IPS-15b (cell line): ENCODE measurements around the gene DUS3L.

Experiments
- H3K27me3 ChIP-seq: one replicate; pipeline ENCODE4 v1.6.1; 2013; ENCODE audit warnings: low read length; ENCODE audit not compliant: control insufficient read depth, insufficient read depth
- H3K36me3 ChIP-seq: one replicate; pipeline ENCODE4 v1.6.1; 2013; ENCODE audit warnings: low read length; ENCODE audit not compliant: control insufficient read depth, insufficient read depth
- H3K4me1 ChIP-seq: one replicate; pipeline ENCODE4 v1.6.1; 2013; ENCODE audit warnings: mild to moderate bottlenecking, low read length; ENCODE audit not compliant: control insufficient read depth, insufficient read depth
- H3K4me3 ChIP-seq: one replicate; pipeline ENCODE4 v1.5.1; 2013; ENCODE audit warnings: low read depth, low read length
- H3K9ac ChIP-seq: one replicate; pipeline ENCODE4 v1.6.1; 2013; ENCODE audit warnings: low read depth, mild to moderate bottlenecking, low read length
- H3K9me3 ChIP-seq: one replicate; pipeline ENCODE4 v1.6.1; 2013; ENCODE audit warnings: mild to moderate bottlenecking, low read length; ENCODE audit not compliant: control insufficient read depth, insufficient read depth

DUS3L gene

DNA sequence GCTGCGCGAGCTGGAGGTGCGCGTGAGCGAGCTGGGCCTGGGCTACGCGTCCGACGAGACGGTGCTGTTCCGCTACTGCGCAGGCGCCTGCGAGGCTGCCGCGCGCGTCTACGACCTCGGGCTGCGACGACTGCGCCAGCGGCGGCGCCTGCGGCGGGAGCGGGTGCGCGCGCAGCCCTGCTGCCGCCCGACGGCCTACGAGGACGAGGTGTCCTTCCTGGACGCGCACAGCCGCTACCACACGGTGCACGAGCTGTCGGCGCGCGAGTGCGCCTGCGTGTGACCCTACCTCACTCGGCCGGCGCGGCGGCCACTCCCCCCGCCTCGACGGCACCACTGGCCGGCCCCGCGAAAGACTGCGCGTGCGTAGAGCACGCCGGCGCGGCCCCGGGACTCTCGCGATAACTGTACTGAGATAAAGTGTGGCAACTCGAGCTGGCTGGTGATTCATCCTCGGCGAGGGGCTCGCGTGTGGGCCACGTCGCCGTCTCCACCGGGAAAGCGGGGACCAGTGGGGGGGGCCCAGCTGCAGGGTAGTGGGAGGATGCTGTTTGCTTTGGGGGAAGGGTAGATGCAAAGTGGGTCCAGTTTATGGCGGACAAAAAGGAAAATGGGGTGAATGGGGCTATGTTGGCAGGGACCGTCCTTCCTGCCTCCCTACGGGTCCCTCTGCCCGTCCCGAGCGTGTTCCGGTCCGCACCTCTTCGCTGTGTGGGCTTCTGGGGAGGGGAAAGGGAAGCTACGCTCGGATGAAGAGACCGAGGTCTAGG is 37.1 kb upstream of the DUS3L start:
- H3K9ac ChIP-seq: peak overlapping the region; percentile 82
- H3K27me3 ChIP-seq: no peaks in the 10 kb centered on the region
- H3K4me1 ChIP-seq: peaks cover 3% of the 10 kb centered on the region
- H3K4me3 ChIP-seq: peak overlapping the region; percentile 86
- no peaks in the 10 kb centered on the region for H3K36me3 ChIP-seq
- H3K9me3 ChIP-seq: no peaks in the 10 kb centered on the region

DNA sequence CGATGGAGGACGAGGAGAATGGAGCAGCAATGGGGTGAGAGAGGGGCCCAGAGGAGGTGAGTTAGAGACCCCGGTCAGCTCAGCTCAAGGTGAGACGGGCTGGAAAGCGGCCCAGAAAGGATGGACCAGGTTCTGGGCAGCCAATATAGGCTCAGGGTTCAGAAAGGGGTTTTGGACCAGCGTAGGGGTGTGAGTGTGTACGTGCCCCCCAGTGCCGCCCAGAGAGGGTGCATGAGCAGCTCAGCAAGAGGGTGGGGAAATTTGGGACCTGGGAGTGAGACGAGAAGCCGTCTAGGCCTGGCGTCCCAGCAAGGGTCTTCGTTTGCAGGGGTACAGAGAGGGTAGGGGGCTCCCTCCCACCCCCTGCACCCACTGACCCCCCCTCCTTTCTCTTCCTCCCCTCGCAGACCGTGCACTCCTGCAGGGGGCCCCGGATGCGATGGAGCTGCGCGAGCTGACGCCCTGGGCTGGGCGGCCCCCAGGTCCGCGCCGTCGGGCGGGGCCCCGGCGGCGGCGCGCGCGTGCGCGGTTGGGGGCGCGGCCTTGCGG is 36.5 kb upstream of the DUS3L start:
- Histone ChIP-seq H3K4me3 (peak overlapping the region; percentile 86), H3K4me1 (peaks cover 3% of the 10 kb centered on the region), H3K9me3 (no peaks in the 10 kb centered on the region), H3K36me3 (no peaks in the 10 kb centered on the region), H3K9ac (no peak overlapping the region), H3K27me3 (no peaks in the 10 kb centered on the region)

DNA sequence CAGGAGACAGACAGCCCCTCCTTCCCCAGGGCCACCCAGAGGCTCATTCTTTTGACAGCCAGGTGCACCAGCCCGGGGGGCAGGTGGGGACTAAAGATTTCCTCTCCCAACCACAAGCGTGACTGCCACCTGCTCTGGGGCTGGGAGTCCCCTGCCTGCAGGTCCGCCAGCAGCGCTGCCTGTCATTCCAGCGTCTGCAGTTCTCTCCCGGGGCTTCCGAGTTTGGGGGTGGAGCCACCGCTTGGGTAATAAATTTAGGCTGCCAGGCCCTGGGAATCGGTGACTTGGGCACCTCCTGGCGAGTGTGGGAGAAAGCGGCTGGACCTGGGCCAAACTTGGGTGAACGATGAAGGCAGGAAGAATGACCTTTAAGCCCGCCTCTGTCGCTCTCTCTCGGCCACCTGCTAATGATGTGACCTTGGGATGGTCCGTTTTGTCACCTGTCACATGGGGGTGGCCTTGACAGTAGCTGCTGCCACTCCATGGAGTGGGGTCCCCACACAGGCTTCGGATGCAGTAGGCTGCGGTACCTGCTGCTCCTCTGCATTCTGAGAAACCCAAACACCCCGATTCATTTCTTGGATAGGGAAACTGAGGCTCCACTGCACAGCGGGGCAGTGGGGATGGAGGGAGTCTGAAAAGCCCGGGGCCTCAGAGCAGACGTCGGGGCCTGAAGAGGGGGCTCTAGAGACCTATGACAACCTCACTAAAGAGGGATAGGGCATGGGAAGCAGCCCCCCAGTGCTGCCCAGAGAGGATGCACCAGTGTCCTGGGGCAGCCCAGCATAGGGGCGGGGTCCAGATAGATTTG is 35.8 kb upstream of the DUS3L start:
- Histone ChIP-seq H3K36me3 (no peaks in the 10 kb centered on the region), H3K4me1 (peaks cover 3% of the 10 kb centered on the region), H3K9ac (no peak overlapping the region), H3K4me3 (peak overlapping the region; percentile 54), H3K9me3 (no peaks in the 10 kb centered on the region), H3K27me3 (no peaks in the 10 kb centered on the region)

DNA sequence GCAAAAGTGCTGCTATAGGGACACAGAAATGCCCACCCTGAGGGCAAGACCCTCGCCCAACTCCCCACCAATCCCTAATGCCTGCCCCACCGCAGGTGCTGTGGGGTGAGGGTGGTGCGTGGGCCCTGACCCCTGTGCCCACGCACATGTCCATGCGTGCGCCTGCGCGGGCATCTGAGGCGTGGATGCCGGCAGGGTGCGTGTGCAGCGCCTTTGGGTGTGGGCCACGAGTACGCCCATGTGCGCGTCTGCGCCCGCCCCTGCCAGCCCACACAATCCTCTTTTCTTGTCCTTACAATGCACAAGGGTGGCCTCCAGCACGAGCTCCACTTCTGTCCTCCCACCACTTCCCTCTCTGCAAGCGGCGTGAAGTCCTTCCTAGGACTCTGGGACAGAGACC is 34.2 kb upstream of the DUS3L start:
- no peak overlapping the region for H3K9ac ChIP-seq
- H3K9me3 ChIP-seq: no peaks in the 10 kb centered on the region
- no peaks in the 10 kb centered on the region for H3K36me3 ChIP-seq
- no peaks in the 10 kb centered on the region for H3K27me3 ChIP-seq
- peaks cover 3% of the 10 kb centered on the region for H3K4me1 ChIP-seq
- H3K4me3 ChIP-seq: no peak overlapping the region

- Histone ChIP-seq H3K27me3 (no peaks in the 10 kb centered on the region), H3K9me3 (no peaks in the 10 kb centered on the region), H3K9ac (no peak overlapping the region), H3K4me1 (peaks cover 3% of the 10 kb centered on the region), H3K4me3 (no peak overlapping the region), H3K36me3 (no peaks in the 10 kb centered on the region)
Observed at GRCh38 chr19:5824751-5825150, 33.8 kb upstream of the DUS3L start.

DNA sequence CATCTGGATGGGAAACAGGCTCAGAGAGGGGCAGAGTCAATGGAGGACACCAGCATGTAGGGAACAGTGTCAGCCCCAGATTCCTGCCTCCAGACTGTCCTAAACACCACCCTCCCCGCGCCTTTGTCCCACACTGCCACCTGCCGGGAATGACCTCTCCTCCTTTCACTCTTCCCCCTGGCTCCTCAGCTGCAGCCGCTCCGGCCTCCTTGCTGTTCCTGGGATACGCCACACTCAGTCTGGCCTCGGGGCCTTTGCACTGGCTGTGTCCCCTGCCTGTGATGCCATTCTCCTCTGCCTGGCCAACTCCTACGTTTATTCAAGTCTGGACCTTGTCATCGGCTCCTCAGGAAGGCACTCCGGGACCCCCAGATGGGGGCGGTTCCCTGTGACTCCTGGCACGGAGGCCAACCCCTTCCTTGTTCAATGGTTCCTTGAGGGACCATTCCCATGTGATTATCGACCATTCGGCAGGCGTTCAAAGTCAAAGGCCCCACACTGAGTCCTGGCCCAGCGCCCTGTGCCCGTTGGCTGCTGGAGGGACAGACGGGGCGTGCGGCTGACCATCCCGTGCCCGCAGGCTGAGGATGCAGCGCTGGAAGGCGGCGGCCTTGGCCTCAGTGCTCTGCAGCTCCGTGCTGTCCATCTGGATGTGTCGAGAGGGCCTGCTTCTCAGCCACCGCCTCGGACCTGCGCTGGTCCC is 32.8 kb upstream of the DUS3L start:
- no peak overlapping the region for H3K4me3 ChIP-seq
- no peaks in the 10 kb centered on the region for H3K9me3 ChIP-seq
- H3K36me3 ChIP-seq: no peaks in the 10 kb centered on the region
- no peaks in the 10 kb centered on the region for H3K27me3 ChIP-seq
- no peak overlapping the region for H3K9ac ChIP-seq
- H3K4me1 ChIP-seq: peaks cover 3% of the 10 kb centered on the region

GRCh38 chr19:5822181-5822844 is 31.4 kb upstream of the DUS3L start:
- Histone ChIP-seq H3K9ac (no peak overlapping the region), H3K4me1 (peaks cover 3% of the 10 kb centered on the region), H3K36me3 (no peaks in the 10 kb centered on the region), H3K27me3 (no peaks in the 10 kb centered on the region), H3K4me3 (no peak overlapping the region), H3K9me3 (no peaks in the 10 kb centered on the region)

DNA sequence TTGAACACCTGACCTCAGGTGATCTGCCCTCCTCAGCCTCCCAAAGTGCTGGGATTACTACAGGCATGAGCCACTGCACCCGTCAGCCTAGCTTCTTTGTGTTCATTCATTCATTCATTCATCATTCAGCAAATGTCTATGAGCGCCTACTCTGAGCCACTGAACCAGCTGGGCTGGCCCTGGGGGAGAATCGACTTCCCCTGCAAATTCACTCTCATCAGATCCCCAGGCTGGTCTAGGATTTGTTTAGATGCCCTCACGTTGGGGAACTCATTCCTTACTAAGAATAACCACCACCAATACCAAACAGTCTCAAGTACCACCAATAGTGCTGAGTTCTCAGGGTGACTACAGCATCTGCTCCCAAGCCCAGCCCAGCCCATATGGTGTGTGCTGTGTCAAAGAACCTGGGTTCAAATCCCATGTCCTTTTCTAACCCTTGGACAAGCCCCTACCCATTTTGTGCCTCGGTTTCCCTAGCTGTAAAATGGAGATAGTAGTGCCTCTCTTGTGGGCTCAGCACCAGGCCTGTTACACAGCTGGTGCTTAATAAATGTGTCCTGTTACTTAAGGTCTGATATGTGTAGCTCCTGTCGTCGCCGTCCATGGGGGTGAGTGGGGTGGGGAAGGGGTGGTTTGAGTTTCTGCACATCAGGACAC is 30.7 kb upstream of the DUS3L start:
- H3K36me3 ChIP-seq: no peaks in the 10 kb centered on the region
- no peaks in the 10 kb centered on the region for H3K4me1 ChIP-seq
- no peak overlapping the region for H3K4me3 ChIP-seq
- H3K27me3 ChIP-seq: no peaks in the 10 kb centered on the region
- H3K9me3 ChIP-seq: no peaks in the 10 kb centered on the region
- H3K9ac ChIP-seq: no peak overlapping the region

GRCh38 chr19:5820785-5821184 is 29.8 kb upstream of the DUS3L start:
- Histone ChIP-seq H3K4me3 (no peak overlapping the region), H3K4me1 (no peaks in the 10 kb centered on the region), H3K9me3 (no peaks in the 10 kb centered on the region), H3K27me3 (no peaks in the 10 kb centered on the region), H3K36me3 (no peaks in the 10 kb centered on the region), H3K9ac (no peak overlapping the region)

DNA sequence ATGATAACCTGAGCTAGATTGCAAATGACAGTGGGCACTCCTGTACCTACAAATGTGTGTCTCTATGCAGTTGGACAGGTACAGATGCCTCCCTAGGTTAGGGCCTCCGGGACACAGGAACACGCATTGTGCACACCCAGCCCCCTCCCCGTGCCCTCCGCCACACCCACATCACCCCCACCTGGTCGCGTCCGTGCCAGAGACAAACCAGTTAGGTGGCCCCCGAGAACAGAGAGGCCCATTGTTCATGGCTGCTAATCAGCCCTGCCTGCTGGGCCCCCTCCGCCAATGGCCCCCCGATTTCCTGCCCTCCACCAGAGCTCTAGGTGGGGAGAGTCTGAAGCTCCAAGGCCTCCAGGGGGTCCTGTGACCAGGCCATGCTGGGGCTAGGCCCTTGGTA is 27.6 kb upstream of the DUS3L start:
- H3K4me3 ChIP-seq: no peak overlapping the region
- no peaks in the 10 kb centered on the region for H3K9me3 ChIP-seq
- H3K36me3 ChIP-seq: no peaks in the 10 kb centered on the region
- no peaks in the 10 kb centered on the region for H3K27me3 ChIP-seq
- H3K4me1 ChIP-seq: no peaks in the 10 kb centered on the region
- H3K9ac ChIP-seq: no peak overlapping the region

GRCh38 chr19:5817218-5817617 is 26.3 kb upstream of the DUS3L start:
- no peaks in the 10 kb centered on the region for H3K36me3 ChIP-seq
- H3K27me3 ChIP-seq: no peaks in the 10 kb centered on the region
- H3K9me3 ChIP-seq: no peaks in the 10 kb centered on the region
- H3K4me3 ChIP-seq: no peak overlapping the region
- H3K4me1 ChIP-seq: no peaks in the 10 kb centered on the region
- H3K9ac ChIP-seq: no peak overlapping the region
